ENCODE results near the gene REELD1.

Gene REELD1

DNA sequence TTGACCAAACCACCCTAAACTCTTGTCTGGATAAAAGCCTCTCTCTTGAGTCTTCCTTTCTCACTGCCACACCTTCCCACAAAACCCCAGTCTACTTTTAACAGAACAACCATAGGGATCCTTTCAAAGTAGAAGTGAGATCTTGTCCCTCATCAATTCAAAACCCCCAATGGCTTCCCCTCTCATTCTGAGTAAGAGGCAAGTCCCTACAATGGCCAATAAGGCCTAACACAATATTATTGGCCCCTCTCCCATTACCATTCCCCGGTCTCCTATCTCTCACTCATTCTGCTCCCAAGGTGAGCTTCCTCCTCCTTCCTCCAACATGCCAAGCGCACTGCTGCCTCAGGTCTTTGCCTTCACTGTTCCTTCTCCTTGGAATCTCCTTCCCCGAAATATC is 57.1 kb downstream of the REELD1 start:
- DNase-seq: no peak

DNA sequence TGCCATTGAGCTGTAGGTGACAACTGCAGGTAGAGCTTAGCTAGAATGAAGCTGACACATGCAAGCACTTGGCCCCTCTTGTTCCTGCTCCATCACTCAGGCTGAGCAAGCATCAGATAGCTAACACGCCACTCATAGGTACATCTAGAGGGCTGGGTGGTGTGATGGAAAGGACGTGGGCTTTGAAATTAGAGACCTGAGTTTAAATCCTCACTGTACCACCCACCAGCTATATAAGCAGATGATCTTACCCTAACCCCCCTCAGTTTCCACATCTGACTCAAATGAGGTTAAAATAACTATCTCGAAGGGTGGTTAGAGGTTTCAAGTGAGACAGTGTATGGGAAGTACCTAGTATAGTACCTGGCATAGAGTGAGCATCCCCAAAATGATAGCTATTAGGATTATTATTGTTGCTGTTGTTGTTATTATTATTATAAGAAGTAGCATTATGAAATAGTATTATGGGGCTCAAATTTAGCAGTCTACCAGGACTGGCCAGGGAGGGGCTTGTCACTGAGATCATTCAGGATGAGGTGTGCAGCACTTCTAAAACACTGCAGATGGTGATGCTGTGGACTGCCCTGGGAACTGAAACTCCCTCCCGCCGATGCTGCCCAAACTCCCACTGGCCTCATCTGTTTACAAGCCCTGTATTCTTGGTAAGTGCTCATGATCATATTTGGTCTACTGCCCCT is 59.0 kb downstream of the REELD1 start:
- no peak for DNase-seq

GRCh38 chr4:146274774-146275173 is 60.4 kb downstream of the REELD1 start:
- DNase-seq: no peak

DNA sequence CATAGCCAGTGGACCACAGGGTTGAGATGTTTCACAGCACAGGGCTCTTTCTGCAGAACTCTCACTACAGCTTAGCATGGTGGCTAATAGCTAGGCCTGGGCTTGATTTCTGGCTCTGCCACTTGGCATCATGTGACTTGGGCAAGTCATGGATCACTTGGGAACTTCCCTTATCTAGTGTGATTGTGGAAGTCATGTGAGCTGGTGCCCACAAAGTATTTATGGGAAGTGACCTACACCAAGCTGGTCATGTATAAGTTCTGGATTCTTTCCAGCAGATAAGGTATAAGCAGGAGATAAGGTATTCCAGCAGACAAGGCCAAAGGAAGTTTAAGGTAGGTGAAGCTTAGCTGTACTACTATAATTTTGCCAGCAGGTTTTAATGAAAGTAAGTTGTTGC is 61.0 kb downstream of the REELD1 start:
- DNase-seq: no peak

GRCh38 chr4:146278986-146279385 is 64.6 kb downstream of the REELD1 start:
- no peak for DNase-seq
